WTC11 (cell line): ENCODE data around the gene PTAR1. TPM values are rescaled to one million over a fixed set of nuclear protein-coding genes. Genes with fewer than 3 reads are reported as not detected.

Source experiments
- ATAC-seq: fragments of 200-7000 bp; cut with Tn5 transposase; 2 replicates; pipeline ENCODE4 v1.10.0; 2021; ENCODE audit warnings: mild to moderate bottlenecking, moderate library complexity
- CTCF ChIA-PET: fragments of 300-600 bp; sonication (Branson Sonifier 250); formaldehyde crosslinking; loops from one replicate; lab custom pipeline; 2021; ENCODE audit warnings: antibody characterized with exemption; lab: Charles Lee
- POLR2A ChIA-PET: fragments of 350-600 bp; sonication (Branson Sonifier 250); formaldehyde crosslinking; loops from one replicate; lab custom pipeline; 2021; ENCODE audit warnings: antibody characterized with exemption; lab: Charles Lee
- DNase-seq: peaks from one replicate; pipeline ENCODE4 v3.0.0; 2021; ENCODE audit warnings: low spot score
- H3K27ac Mint-ChIP-seq: 2 replicates; pipeline ENCODE4 v1.8.0; 2021; ENCODE audit warnings: mixed read lengths
- H3K27me3 Mint-ChIP-seq: 2 replicates; pipeline ENCODE4 v1.8.0; 2021; ENCODE audit warnings: low read depth, mild to moderate bottlenecking, moderate library complexity, mixed read lengths
- H3K36me3 Mint-ChIP-seq: 2 replicates; pipeline ENCODE4 v1.8.0; 2021; ENCODE audit warnings: mixed read lengths
- H3K4me1 Mint-ChIP-seq: 2 replicates; pipeline ENCODE4 v1.8.0; 2022; ENCODE audit warnings: mixed read lengths
- H3K4me3 Mint-ChIP-seq: 2 replicates; pipeline ENCODE4 v1.8.0; 2021; ENCODE audit warnings: mild to moderate bottlenecking, moderate library complexity, mixed read lengths
- H3K9me3 Mint-ChIP-seq: 2 replicates; pipeline ENCODE4 v1.8.0; 2021; ENCODE audit warnings: mixed read lengths
- ARID4B ChIP-seq: sonication (generic); formaldehyde crosslinking; IDR thresholded peaks from 2 replicates; pipeline ENCODE4 v1.8.0; 2023; ENCODE audit warnings: missing genetic modification reagents, mild to moderate bottlenecking, borderline replicate concordance
- CDX4 ChIP-seq: fragments of 250-450 bp; sonication (Bioruptor Pico); IDR thresholded peaks from 2 replicates; pipeline ENCODE4 v1.9.0; 2021; ENCODE audit warnings: moderate library complexity, mild to moderate bottlenecking, inconsistent platforms, borderline replicate concordance
- CTCF ChIP-seq: fragments of 200-600 bp; IDR thresholded peaks from 2 replicates; pipeline ENCODE4 v1.8.0; 2022; ENCODE audit warnings: antibody characterized with exemption
- IRF1 ChIP-seq: sonication (generic); formaldehyde crosslinking; IDR thresholded peaks from 2 replicates; pipeline ENCODE4 v1.8.0; 2023; ENCODE audit warnings: missing genetic modification reagents
- MXD4 ChIP-seq: fragments of 250-450 bp; sonication (Bioruptor Pico); IDR thresholded peaks from 2 replicates; pipeline ENCODE4 v1.8.0; 2021; ENCODE audit warnings: mild to moderate bottlenecking, moderate library complexity, borderline replicate concordance
- MYBL2 ChIP-seq: sonication (generic); formaldehyde crosslinking; IDR thresholded peaks from 2 replicates; pipeline ENCODE4 v1.8.1; 2023; ENCODE audit warnings: mild to moderate bottlenecking, moderate library complexity, missing genetic modification reagents
- NFATC4 ChIP-seq: fragments of 250-450 bp; sonication (Bioruptor Pico); IDR thresholded peaks from 2 replicates; pipeline ENCODE4 v1.9.0; 2021; ENCODE audit warnings: mild to moderate bottlenecking
- STAT6 ChIP-seq: sonication (generic); formaldehyde crosslinking; conservative IDR thresholded peaks from 2 replicates; pipeline ENCODE4 v1.8.1; 2023; ENCODE audit warnings: mild to moderate bottlenecking, low read depth, missing genetic modification reagents, moderate library complexity
- TEAD1 ChIP-seq: sonication (generic); formaldehyde crosslinking; IDR thresholded peaks from 2 replicates; pipeline ENCODE4 v1.8.0; 2022; ENCODE audit warnings: mild to moderate bottlenecking, missing genetic modification reagents
- ZNF425 ChIP-seq: fragments of 250-450 bp; sonication (Bioruptor Pico); conservative IDR thresholded peaks from 2 replicates; pipeline ENCODE4 v1.9.0; 2021; ENCODE audit warnings: mild to moderate bottlenecking
- total RNA-seq: library from RNA; stranded (reverse); gene quantifications from 3 replicates; pipeline ENCODE4 v1.2.3, GENCODE V29; 2021

PTAR1 gene
- total RNA-seq, 1 experiment from 2014 or later = 90.8 TPM

GRCh38 chr9:69674716-69675438 lies 84.9 kb downstream of the PTAR1 start:
- H3K9me3 Mint-ChIP-seq = no peaks in the 10 kb centered on the region
- peaks cover 11% of the 10 kb centered on the region; the same call in 1 of the 2 replicates for H3K4me1 Mint-ChIP-seq
- DNase-seq (no peak), ATAC-seq (no peak)
- no peak overlapping the region for H3K27ac Mint-ChIP-seq
- peaks cover 29% of the 10 kb centered on the region for H3K27me3 Mint-ChIP-seq
- ChIA-PET CTCF (interaction anchor here (0.5 kb wide), 1 partner anchor 281 kb away, joined by 3 read pairs; no protein-coding TSS in a partner anchor), POLR2A (no interaction called here)
- no peak overlapping the region for H3K4me3 Mint-ChIP-seq
- H3K36me3 Mint-ChIP-seq = no peaks in the 10 kb centered on the region
- TF ChIP-seq IRF1 (CRISPR knock-in tag) = no peak
- TF ChIP-seq, all 79 proteins: peak for 0

- ChIA-PET POLR2A (no interaction called here), CTCF (interaction anchor here (0.5 to 2.9 kb wide), 10 partner anchors 12 to 281 kb away, joined by 3 to 30 read pairs (median 6); no protein-coding TSS in a partner anchor)
- Mint-ChIP-seq H3K4me3 (0 out of 2 replicates have a peak overlapping the region, but pooled peaks have one; percentile 0), H3K27ac (0 out of 2 replicates have a peak overlapping the region, but pooled peaks have one; percentile 2), H3K4me1 (peaks cover 11% of the 10 kb centered on the region; the same call in 1 of the 2 replicates), H3K9me3 (no peaks in the 10 kb centered on the region), H3K36me3 (no peaks in the 10 kb centered on the region), H3K27me3 (peaks cover 31% of the 10 kb centered on the region)
- DNase-seq (peak; percentile 33), ATAC-seq (peak; percentile 35)
- no peak for TF ChIP-seq NFATC4 (CRISPR knock-in tag)
- TF ChIP-seq ZNF425 (CRISPR knock-in tag) = no peak
- TF ChIP-seq TEAD1 (CRISPR knock-in tag) = no peak
- TF ChIP-seq IRF1 (CRISPR knock-in tag) = no peak
- no peak for TF ChIP-seq STAT6
- TF ChIP-seq CTCF = no peak
- TF ChIP-seq CDX4 (CRISPR knock-in tag) = no peak
- no peak for TF ChIP-seq ARID4B (CRISPR knock-in tag)
- TF ChIP-seq MXD4 = no peak
- no peak for TF ChIP-seq MYBL2 (CRISPR knock-in tag)
These were observed 85.6 kb downstream of the PTAR1 start for GRCh38 chr9:69674112-69674685.
